ENCODE results near the gene SUGP1. TPM values are rescaled to one million over a fixed set of nuclear protein-coding genes. Genes with fewer than 3 reads are reported as not detected.

Gene SUGP1
- total and polyA plus RNA-seq, 2 of the 13 experiments (the other 11 are each of a cell fraction or from before 2014, with no cell fraction given): 21.6 to 25.9 TPM

DNA sequence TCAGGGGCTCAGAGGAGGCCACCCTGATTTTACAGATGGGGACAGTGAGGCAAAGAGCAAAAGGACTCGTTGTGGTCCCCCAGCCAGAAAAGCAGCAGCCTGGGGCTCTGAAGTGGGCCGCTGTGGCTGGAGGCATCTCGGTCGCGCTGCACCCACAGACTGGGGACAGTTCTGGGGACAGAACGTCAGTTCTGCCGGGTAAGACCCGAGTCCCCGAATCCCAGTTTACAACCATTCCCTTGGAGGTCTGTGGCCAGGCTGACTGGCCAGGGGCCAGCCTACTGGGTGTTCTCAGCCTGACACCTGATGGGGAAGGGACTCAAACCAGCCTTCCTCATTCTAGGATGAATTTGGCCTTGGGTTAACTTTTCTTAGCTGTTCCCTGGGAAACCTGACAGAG is 14.1 kb downstream of the SUGP1 start:
- no peak overlapping the region for H3K27ac ChIP-seq (ENCODE audit: extremely low read length, insufficient read depth, low read length)
- H3K4me3 ChIP-seq (replicated peaks in 1 of 3; ENCODE audit: insufficient read depth in 1 of 3, low read depth in 2 of 3, low read length in 3 of 3): no peak overlapping the region
- CTCF ChIA-PET (ENCODE audit: low intra/inter-chr PET ratio, low total read pairs): no interaction called here
- no TSS peak for BruUV-seq (replicated peaks)
- WGBS (ENCODE audit: low lambda C conversion rate): 100% methylated on average over 1 of the region's 9 CpGs
- POLR2A ChIA-PET: no interaction called here
- H3K4me1 ChIP-seq (ENCODE audit: insufficient read depth, low read length): no peaks in the 10 kb centered on the region
- FAIRE-seq (no peak), DNase-seq (ENCODE audit: low spot score) (no peak), ATAC-seq (no peak)
- no peaks in the 10 kb centered on the region for H4K20me1 ChIP-seq (ENCODE audit: insufficient read depth, low read length)
- H3K4me2 ChIP-seq (ENCODE audit: low read depth, low read length): no peak overlapping the region
- H3K9ac ChIP-seq (ENCODE audit: insufficient read depth, low read depth, low read length): no peak overlapping the region
- no peaks in the 10 kb centered on the region for H3K9me3 ChIP-seq (ENCODE audit: low read length)
- in situ Hi-C loops (cut with HindIII; ENCODE audit: extremely low pct_ligation_motif_present, low pct_unique_long_range_greater_than_20kb) (no loop called here), intact Hi-C loops (cut with micrococcal nuclease; ENCODE audit: unreplicated experiment) (no loop called here)
- no peaks in the 10 kb centered on the region for H3K27me3 ChIP-seq (ENCODE audit: control insufficient read depth in 1 of 2, insufficient read depth in 2 of 2, low read length in 2 of 2)
- TF ChIP-seq ZSCAN31 (CRISPR knock-in tag; IDR thresholded peaks at IDR 0.05; ENCODE audit: low read depth) (no peak), HNRNPK (IDR thresholded peaks at IDR 0.05; ENCODE audit: low read depth, low read length, poor library complexity, severe bottlenecking) (no peak), ZNF451 (CRISPR knock-in tag; IDR thresholded peaks at IDR 0.05) (no peak), SRF (IDR thresholded peaks at IDR 0.05; ENCODE audit: low read depth, low read length) (no peak)
- no peaks in the 10 kb centered on the region for H3K79me2 ChIP-seq (ENCODE audit: insufficient read depth, low read length)
- peaks cover 33 to 87% of the 10 kb centered on the region in 2 experiments for H3K36me3 ChIP-seq (replicated peaks in 1 of 2; ENCODE audit: control insufficient read depth in 1 of 2, insufficient read depth in 2 of 2, low read length in 2 of 2)
- no peak overlapping the region for H2AFZ ChIP-seq (ENCODE audit: low read length)

DNA sequence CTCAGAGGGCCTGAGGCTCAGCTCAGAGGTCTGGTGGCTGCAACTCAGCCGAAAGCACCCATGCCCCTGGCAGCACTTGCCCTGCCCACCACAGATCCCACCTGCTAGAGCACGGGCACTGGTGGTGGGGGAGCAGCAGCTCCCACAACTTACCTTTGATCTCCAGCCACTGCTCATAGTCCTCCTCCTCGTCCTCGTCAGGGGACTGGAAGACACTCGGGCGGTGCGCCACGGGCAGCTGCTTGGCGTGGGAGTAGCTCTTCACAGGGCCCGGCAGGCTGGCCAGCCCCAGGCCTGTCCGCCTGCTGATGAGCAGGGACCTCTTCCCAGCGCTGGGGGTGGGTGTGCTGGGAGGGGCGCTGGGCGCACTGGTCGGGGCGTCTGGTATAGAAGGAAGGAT is 14.6 kb downstream of the SUGP1 start:
- FAIRE-seq (no peak), ATAC-seq (no peak), DNase-seq (ENCODE audit: low spot score) (no peak)
- Histone ChIP-seq H4K20me1 (ENCODE audit: insufficient read depth, low read length) (no peaks in the 10 kb centered on the region), H3K79me2 (ENCODE audit: insufficient read depth, low read length) (no peaks in the 10 kb centered on the region), H3K4me3 (replicated peaks in 1 of 3; ENCODE audit: insufficient read depth in 1 of 3, low read depth in 2 of 3, low read length in 3 of 3) (no peak overlapping the region), H3K9ac (ENCODE audit: insufficient read depth, low read depth, low read length) (no peak overlapping the region), H3K4me2 (ENCODE audit: low read depth, low read length) (no peak overlapping the region), H3K36me3 (replicated peaks in 1 of 2; ENCODE audit: control insufficient read depth in 1 of 2, insufficient read depth in 2 of 2, low read length in 2 of 2) (peaks cover 33 to 87% of the 10 kb centered on the region in 2 experiments), H2AFZ (ENCODE audit: low read length) (no peak overlapping the region), H3K9me3 (ENCODE audit: low read length) (no peaks in the 10 kb centered on the region), H3K27me3 (ENCODE audit: control insufficient read depth in 1 of 2, insufficient read depth in 2 of 2, low read length in 2 of 2) (no peaks in the 10 kb centered on the region), H3K4me1 (ENCODE audit: insufficient read depth, low read length) (no peaks in the 10 kb centered on the region), H3K27ac (ENCODE audit: extremely low read length, insufficient read depth, low read length) (no peak overlapping the region)
- in situ Hi-C loops (cut with HindIII; ENCODE audit: extremely low pct_ligation_motif_present, low pct_unique_long_range_greater_than_20kb): no loop called here
- TF ChIP-seq ZNF607 (CRISPR knock-in tag; IDR thresholded peaks at IDR 0.05; ENCODE audit: borderline replicate concordance): no peak
- no peak for TF ChIP-seq ZBTB20 (CRISPR knock-in tag; IDR thresholded peaks at IDR 0.05; ENCODE audit: borderline replicate concordance, low read depth)
- TF ChIP-seq RBFOX2 (IDR thresholded peaks at IDR 0.05; ENCODE audit: low read depth, low read length): peak; percentile 39; the same call in 1 of the 2 replicates
- no peak for TF ChIP-seq ZNF761 (CRISPR knock-in tag; conservative IDR thresholded peaks at IDR 0.05)
- TF ChIP-seq, protein P1, sequence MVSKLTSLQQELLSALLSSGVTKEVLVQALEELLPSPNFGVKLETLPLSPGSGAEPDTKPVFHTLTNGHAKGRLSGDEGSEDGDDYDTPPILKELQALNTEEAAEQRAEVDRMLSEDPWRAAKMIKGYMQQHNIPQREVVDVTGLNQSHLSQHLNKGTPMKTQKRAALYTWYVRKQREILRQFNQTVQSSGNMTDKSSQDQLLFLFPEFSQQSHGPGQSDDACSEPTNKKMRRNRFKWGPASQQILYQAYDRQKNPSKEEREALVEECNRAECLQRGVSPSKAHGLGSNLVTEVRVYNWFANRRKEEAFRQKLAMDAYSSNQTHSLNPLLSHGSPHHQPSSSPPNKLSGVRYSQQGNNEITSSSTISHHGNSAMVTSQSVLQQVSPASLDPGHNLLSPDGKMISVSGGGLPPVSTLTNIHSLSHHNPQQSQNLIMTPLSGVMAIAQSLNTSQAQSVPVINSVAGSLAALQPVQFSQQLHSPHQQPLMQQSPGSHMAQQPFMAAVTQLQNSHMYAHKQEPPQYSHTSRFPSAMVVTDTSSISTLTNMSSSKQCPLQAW (CRISPR knock-in tag; IDR thresholded peaks at IDR 0.05): no peak
- no peak for TF ChIP-seq REXO4 (CRISPR knock-in tag; IDR thresholded peaks at IDR 0.05; ENCODE audit: borderline replicate concordance)
- TF ChIP-seq ZNF570 (CRISPR knock-in tag; IDR thresholded peaks at IDR 0.05; ENCODE audit: borderline replicate concordance): no peak
- WGBS (ENCODE audit: low lambda C conversion rate): 97% methylated on average over 13 of the region's 16 CpGs
- ChIA-PET CTCF (ENCODE audit: low intra/inter-chr PET ratio, low total read pairs) (no interaction called here), POLR2A (no interaction called here)
- no TSS peak for BruUV-seq (replicated peaks)
- intact Hi-C loops (cut with micrococcal nuclease; ENCODE audit: unreplicated experiment): no loop called here
